Eye (tissue), 1 donor: ENCODE data around the gene CDH5.
"Not testable (repeated sequence)": the region's sequence is repeated elsewhere in the genome, so short reads cannot be mapped to it uniquely, and the experiment has no call there.

ENCODE experiments used
- DNase-seq: peaks from one replicate; pipeline ENCODE4 v3.0.0-alpha.2; 2015

The CDH5 gene

DNA sequence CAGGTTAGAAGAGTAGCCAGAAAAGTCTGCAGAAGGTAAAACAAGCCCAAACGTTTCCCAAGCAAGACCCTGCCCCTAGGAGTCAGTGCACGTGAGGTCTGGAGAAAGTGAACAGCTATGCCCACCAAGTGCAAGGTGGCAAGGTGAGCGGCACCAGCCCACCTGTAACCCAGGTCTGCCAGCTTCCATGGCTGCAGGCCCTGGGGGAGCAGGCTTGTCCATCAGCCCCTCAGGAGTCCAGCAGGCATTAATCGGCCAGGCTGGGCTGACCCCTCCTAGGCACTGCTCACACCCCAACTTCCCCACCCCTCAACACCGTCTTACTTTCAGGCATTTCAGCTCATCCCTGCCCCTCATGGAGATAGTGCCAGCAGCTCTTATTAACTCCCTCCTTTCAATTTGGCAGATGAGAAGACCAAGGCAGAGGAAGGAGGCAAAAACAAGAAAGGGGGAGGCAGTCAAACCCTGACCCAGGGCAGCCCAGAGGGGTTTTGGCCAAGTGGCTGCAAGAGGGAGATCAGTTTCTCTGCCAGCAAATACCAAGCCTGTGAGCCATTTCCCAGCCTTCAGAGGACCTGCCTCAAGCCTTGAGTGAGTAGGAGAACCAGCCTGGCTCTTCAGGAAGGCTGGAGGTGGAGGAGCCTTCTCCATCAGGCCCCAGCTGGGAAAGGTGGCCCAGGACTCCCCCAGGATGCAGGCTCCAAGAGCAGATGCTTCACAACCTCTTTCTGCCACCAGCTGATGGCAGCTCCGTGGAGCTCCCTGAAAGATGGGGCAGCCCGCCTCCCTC lies 75.3 kb downstream of the CDH5 start:
- DNase-seq = no peak

DNA sequence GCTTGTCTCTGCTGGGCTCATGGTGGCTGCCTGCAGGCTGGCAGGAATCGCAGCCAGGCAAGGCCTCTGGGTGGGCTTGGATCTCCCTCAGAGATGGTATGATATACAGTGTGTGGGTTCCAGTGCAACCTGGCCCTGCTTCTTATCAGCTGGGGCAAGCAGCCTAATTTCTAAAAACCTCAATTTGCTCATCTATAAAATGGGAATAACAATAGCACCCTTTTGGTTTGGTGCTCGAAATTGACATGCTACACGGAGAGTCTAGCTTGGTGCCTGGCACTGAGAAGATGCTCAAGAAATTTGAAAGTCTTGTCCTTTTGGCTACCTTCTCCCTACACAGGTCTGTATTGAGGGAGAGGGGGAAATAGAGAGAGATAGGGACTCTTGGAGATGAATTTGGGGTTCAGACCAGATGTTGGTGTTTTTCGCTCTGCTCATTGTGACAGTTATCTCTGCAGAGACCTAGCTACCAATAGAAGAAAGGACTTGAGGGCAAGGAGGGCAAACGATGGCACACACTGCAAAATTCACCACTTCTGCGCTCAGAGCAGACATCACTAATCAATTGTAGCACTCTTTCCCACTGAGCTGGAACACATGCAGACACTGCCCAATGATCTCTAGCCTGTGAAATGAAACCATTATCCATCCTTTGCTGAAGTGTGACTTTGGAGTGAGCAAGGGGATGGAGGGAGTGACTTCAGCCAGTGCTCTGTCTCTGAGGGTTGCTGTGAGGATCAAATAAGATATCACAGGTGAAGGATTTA lies 76.2 kb downstream of the CDH5 start:
- no peak for DNase-seq

DNA sequence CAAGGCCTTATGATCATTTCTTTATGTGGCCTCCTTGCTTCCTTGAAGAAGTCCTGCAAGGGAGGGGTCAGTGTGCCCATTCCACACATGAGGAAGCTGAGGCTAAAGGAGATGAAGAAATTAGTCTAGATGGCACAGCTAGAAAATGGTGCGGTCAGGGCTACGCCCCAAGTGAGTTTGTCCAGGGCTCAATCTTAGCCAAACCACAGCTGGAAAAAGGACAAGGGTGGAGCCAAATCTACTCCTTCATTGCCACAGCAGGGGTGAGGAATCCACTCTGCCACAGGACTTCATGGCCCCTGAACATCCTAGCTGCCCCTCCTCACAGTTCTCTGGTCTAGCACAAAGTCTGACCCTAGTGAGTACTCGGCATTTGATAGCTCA lies 76.8 kb downstream of the CDH5 start:
- no peak for DNase-seq

DNA sequence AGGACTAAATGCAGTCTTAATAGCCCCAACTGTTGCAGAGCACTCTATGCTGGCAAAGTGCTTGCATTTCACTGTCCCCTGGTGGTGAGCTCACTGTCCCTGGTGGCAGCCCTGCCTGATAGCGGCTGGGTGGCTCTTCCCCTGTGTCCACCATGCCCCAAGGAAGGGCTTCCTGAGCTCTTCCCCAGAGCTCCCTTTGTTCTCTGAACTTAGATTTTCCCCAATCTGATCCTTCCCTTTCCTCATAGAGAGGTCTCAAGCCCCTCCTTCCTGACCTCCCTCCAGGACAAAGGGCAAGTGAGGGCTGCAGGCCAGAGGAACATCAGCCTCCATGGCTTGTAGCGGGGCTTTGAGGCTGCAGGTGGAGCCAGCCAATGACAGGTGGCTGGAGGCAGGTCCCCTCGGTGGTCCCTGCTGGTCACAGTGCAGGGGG lies 77.6 kb downstream of the CDH5 start:
- DNase-seq = no peak

DNA sequence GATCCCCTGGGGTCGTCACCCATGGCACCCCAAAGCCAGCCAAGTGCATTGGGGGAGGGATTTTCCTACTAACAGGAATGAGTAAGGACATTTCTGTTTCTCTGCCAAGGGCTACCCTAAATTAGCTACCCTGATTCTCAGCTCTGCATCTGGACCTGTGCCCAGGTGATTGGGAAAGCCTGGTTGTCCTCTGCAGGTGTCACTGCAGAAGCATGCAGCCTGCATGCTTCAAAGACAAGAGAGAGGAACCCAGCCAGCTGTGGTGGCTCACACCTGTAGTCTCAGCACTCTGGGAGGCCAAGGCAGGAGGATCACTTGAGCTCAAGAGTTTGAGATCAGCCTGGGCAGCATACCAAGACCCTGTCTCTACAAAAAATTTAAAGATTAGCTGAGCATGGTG lies 80.2 kb downstream of the CDH5 start:
- DNase-seq = no peak

DNA sequence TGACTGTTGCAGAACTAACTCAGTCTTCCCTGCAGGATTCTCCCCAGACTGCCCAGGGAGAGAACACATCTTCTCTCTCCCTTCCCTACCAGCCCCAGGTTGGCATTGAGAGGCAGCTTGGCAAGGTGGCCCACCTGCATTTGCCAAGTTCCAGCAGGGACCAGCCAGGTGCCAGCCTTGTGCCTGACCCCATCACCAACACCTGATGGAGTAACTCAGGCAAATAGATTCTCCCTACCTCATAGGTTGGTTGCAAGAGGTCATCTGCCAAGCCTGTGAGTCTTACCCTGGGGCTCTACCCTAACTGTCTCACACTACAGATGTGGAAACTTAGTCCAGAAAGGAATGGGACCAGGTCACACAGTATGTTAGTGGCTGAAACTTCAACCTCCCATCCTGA lies 81.0 kb downstream of the CDH5 start:
- DNase-seq = no peak

DNA sequence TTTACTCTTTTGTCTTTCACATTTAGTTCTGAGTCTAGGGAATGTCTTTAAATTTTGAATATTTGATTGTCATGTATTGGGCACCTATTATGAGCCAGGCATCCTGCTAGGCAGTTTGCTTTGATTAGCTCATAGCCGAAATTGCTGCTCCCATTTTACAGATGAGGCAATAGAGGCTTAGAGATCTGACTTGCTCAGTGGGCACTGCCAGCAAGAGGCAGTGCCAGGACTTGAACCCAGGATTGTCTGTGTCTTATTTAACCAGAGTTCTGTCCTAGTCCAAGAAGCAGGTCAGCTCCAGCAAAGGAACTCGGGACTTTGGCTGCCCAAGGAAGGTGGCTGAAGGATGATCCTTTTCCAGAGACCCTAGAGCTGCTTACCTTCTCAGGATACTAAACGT lies 85.1 kb downstream of the CDH5 start:
- DNase-seq = no peak

DNA sequence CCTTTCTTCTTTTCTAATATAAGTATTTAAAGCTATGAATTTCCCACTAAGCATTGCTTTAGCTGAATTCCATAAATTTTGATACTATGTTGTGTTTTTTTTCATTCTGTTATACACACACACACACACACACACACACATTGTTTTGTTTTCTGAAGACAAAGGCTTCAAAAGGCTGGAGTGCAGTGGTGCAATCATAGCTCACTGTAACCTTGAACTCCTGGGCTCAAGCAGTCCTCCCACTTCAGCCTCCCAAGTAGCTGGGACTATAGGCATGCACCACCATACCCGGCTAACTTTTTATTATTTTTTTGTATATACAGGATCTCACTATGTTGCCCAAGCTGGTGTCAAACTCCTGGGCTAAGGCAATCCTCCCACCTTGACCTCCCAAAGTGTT lies 86.7 kb downstream of the CDH5 start:
- not testable (repeated sequence) for DNase-seq
